OCI-LY3 (cell line): ENCODE results near the gene RCAN3.

ENCODE experiments used
- CTCF ChIP-seq: fragments of 200-600, 300-600 bp; sonication (generic); IDR thresholded peaks from 2 replicates; pipeline ENCODE4 v1.5.1; 2014; ENCODE audit warnings: antibody characterized with exemption, low read length, low read depth
- EZH2phosphoT487 ChIP-seq: fragments of 200-600 bp; shearing (Covaris generic); IDR thresholded peaks from 2 replicates; pipeline ENCODE4 v1.6.1; 2018; ENCODE audit warnings: antibody characterized with exemption, mixed run types, low read depth

- no peak for TF ChIP-seq CTCF
- TF ChIP-seq EZH2phosphoT487, result no peak
These were observed 65.3 kb downstream of the RCAN3 start for GRCh38 chr1:24567792-24568388.
